Stimulated activated CD8-positive, alpha-beta memory T cell treated with anti-CD3 and anti-CD28 coated beads, Interleukin-12 subunit alpha, Interleukin-12 subunit beta, amount 100 ng/mL, for 1 hour (primary cell): ENCODE results near the gene GLTPD2.

Source experiments
- DNase-seq: peaks from one replicate; pipeline ENCODE4 v3.0.0-alpha.2; 2020; ENCODE audit warnings: low read depth

The GLTPD2 gene

DNA sequence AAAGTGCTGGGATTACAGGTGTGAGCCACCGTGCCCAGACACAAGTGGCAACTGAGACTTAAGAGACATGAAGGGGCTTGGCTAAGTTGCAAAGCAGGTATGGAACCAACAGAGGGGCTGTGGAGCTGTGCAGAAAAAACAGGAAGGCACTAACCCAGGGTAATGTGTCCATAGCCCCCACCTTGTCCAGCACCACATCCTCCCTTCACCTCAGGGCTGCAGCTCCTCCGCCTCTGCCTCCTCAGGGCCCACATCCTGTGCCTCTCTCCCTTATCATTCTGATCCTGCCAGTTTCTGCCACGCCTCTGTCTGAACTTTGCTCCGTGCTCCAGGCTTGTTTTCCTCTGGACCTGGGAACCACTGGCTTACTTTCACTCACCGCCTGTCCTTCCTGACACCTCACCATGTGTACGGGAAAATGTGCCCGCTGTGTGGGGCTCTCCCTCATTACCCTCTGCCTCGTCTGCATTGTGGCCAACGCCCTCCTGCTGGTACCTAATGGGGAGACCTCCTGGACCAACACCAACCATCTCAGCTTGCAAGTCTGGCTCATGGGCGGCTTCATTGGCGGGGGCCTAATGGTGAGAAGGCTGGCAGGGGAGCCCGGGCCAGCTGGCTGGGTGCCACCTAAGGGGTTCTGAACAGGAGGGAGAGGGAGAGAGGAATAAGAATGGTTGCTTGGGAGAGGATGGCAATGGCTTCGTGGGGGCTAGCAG is 17.1 kb upstream of the GLTPD2 start, which contains the start of gene TM4SF5:
TSS of gene TM4SF5 (plus strand) at position 368 of the 716 bp plus-strand sequence. CDS start at position 405, 37 bp downstream.
- DNase-seq, result no peak

DNA sequence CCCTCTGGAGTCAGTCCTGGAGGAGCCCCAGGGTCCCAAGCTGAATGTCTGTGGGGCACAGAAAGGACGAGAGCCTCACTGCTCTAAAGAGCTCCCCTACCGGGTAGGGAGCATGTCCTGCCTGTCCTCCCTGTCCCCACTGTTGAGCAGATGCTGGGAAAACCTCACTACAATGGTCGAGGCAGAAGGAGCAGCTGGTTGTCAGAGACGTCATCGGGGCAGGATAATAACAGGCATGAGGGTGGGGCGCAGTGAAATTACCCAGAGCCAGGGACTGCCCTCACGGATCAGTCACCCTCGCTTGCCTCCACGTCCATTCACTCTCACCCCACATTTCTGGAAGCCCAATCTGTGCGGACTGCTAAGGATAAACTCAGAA is 16.5 kb upstream of the GLTPD2 start:
- DNase-seq, result no peak

DNA sequence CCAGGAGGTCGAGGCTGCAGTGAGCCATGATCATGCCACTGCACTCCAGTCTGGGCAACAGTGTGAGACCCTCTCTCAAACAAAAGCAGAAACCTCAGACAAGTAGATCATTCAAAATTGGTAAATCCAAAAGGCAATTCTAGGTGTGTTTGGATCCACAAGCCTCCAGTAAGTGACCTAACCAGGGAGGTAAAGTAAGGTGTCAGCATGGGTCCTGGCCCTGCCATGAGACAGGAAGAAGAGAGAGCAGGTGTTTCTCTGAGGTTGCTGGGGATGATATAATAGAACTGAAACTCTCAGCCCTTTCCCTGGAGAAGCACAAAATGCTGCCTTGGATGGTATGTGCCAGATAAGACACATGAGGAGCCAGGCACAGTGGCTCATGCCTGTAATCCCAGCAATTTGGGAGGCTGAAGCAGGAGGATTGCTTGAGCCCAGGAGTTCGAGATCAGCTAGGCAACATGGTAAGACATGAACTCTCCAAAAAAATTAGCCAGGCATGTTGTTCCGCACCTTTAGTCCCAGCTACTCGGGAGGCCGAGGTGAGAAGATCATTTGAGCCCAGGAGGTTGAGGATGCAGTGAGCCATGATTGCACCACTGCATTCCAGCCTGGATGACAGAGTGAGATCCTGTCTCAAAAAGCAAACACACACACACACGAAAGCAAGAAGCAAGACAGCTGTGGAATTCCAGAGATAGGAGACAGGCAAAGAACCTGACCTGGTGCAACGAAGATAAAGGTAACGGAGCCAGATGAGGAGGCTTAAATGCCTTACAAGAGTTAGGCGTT is 10.6 kb upstream of the GLTPD2 start:
- DNase-seq, result no peak

DNA sequence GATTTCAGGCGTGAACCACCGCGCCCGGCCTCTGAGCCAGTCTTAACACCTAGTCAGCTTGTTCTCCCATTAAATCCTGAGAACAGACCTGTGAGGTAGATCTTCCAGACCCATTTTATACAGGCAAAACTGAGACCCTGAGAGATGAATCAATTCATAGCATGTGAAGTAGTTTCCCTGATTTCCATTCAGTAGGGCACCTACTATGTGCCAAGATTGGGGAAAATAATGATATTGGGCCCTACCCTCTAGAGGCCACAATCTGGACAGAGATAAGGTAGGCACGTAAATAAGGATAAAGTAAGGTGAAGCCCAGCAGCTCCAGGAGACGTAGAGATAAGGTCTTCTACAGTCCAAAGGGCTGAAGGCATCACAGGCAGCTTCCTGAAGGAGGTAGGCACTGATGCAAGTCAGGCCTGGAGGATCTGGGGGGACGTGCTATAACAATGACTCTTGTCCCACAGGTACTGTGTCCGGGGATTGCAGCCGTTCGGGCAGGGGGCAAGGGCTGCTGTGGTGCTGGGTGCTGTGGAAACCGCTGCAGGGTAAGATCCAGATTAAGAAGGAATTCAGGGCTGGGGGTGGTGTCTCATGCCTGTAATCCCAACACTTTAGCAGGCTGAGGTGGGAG is 8.3 kb upstream of the GLTPD2 start:
- DNase-seq, result no peak

DNA sequence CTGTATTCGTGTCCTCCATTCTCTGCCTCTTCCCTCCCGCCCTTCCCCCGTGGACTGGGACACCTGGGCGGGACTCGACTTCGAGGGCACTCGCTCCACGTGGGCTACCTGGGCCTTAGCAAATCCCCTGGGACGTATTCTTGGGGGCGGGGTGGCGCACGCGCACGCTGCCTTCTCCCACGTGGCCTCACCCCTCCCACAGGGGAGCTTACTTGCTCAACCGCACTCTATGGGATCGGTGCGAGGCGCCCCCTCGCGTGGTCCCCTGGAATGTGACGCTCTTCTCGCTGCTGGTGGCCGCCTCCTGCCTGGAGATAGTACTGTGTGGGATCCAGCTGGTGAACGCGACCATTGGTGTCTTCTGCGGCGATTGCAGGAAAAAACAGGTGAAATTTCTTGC is 6.1 kb upstream of the GLTPD2 start:
- no peak for DNase-seq

DNA sequence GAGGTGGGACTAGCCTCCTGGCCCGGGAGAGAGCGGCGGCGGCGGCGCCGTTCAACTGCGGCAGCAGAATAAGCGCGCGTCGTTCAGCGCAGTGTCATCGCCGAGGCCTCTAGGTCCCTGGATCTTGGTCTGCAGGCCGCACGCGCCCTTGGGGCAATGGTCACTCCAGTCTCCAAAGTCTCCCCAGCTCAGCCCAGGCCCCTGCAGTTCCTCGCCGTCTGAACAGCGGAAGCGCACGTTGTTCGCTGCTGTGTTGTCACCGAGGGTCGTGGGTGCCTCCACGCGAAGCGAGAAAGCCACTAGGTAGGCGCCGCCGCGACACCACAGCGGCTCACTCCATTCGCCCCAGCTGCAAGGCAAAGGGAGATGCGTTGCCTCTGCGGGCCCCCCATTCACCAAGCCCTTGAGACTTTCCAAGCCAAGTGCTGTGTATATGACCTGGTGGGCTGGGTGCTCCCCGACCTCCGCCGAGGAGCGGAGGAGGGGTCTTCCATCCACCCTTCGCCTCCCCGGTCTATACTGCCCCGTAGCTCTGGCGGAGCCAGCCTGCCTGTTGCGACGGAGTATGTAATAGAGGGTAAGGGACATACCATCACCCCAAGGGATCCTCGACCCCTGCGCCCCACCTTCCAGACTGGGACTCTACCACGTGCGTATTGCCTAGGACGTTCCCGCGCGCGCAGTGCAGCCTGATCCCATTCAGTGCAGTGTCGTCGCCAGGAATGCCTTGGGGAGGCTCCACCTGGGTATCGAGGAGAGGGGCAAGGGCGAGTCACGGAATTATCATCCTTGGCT is 3.3 kb upstream of the GLTPD2 start:
- DNase-seq, result no peak

DNA sequence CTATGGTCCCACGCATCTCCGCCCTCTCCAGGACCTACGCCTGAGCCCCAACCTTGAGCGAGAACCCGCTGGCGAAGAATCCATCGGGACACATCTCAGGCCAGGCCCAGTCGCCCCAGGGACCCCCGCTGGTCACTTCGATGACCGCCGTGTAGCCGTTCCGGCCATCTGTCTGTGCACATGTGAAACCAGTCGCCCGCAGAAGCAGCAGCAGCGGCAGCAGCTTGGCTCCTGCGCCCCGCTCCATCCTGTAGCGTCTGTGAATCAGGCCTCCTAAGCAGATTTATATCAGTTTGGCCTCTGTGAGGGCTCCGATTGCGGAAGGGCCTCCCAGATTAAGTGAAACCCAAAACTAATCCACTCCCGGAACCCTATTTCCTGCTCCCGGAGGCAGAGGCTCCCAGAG is 2.7 kb upstream of the GLTPD2 start, which contains the start of gene VMO1:
TSS of gene VMO1 (minus strand) at position 259 of the 406 bp plus-strand sequence. CDS start at position 247, 12 bp downstream.
- no peak for DNase-seq

DNA sequence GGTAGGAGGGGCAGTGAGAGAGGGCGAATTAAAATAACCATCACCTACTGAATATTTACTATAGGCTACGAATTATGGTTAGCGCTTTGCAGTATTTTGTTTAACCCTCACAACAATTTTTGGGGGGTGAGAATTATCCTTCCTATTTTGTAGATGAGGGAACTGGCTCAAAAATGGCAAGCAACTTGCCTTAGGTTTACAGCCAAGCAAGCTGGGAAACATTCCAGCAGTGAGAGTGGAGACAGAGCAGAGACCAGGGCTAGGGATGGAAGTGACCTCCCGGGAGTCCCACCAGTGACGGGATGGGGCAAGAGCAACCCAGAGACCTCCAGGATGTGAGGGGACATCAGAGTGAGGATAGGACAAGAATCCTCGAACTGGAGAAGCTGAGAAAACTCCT is 2.2 kb upstream of the GLTPD2 start:
- no peak for DNase-seq

DNA sequence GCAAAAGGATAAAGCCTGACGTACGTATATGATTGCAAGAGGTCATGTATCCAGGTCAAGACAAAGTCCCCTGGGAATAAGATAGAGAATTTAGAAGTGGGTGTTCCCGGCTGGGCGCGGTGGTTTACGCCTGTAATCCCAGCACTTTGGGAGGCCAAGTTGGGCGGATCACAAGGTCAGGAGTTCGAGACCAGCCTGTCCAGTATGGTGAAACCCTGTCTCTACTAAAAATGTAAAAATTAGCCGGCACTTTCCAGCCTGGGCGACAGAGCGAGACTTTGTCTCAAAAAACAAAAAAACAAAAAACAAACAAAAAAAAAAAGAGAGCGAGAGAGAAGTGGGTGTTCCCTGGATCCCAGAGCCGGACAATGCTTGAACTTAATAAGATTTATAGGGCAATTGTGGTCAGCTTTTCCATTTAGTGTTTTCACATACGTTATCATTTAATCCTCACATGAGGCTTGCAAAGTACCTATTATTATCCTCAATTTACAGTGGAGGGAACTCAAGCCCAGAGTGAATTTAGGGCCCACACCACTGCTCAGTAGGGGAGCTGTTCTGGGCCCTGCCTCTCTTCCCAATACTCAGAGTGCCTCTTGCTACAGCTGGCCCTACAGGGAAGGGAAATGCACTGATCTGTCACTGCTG is 481 bp upstream of the GLTPD2 start:
- no peak for DNase-seq

DNA sequence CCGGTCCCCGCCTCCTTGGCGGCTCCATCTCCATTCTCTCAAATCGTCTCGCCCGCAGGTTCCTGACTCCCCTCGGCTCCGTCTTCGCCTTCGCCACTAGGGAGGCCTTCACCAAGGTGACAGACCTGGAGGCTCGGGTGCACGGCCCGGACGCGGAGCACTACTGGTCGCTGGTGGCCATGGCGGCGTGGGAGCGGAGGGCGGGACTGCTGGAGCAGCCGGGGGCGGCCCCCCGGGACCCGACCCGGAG is 862 bp downstream of the GLTPD2 start:
- DNase-seq, result no peak

DNA sequence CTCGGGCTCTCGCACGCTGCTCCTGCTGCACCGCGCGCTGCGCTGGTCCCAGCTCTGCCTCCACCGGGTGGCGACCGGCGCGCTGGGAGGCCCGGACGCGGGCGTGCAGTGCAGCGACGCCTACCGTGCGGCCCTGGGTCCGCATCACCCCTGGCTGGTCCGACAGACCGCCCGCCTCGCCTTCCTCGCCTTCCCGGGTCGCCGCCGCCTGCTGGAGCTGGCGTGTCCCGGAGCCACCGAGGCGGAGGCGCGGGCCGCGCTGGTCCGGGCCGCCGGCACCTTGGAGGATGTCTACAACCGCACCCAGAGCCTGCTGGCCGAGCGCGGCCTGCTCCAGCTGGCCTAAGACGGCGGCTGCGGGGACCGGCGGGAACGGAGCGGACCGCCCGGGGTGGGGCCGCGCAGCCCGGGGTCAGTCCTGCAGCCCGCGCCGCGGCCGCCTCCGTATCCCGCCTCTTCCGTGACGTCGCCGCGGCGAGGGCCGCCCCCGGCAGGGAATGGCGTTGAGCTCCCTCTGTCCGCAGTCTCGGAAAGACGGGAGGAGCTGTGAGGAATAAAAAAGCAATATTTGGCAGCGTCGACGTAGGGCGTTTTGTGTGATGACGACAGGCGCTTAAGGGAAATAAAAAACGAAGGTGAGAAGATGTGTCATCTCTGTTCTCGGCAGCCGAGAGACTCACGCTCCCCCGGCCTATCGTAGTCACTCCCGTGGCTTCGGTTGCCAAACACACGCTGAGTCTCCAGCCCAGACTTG is 1.4 kb downstream of the GLTPD2 start:
- DNase-seq, result peak; percentile 59

DNA sequence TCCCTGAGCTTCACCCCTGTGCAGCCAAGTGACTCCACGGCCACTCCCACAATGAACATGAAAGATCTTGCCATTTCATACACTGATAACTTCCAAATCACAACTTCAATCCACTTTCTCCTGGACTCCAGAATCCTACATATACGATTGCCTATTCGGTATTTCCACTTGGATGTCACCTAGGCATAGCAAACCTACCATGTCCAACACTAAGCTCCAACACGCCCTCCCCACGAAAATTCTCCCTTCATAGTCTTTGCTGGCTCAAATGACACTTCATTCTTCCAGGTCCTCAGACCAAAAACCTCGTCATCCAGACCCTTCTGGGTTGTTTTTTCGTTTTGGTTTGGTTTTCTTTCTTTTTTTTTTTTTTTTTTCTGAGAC is 1.9 kb downstream of the GLTPD2 start:
- no peak for DNase-seq

DNA sequence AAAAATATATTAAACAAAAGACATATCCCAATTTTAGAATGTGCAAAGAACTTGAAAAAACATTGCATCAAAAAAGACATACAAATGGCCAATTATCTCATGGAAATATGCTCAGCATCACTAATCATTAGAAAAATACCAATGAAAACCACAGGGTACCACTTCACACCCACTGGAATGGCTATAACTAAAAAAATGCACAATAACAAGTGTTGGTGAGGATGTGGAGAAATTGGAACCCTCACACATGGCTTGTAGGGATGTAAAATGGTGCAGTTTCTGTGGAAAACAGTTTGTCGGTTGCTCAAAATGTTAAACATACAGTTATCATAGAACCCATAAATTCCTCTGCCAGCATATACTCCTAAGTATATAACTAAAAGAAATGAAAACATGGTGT is 6.4 kb downstream of the GLTPD2 start:
- no peak for DNase-seq

DNA sequence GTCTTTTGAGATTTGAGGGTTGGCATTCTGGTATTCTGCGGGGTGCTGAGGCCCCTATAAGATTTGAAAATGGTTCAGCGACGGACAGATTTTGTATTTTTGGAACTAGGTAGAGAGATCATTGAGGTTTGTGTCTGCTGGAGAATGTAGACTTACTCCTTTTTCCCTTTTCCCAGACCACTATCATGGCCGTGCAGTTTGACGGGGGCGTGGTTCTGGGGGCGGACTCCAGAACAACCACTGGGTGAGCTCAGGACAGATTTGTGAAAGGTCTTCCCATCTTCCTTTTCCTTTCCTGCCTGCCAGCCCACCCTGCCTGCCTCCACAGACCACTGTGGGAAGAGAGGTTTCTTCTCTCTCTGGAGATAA is 7.8 kb downstream of the GLTPD2 start:
- DNase-seq, result no peak

DNA sequence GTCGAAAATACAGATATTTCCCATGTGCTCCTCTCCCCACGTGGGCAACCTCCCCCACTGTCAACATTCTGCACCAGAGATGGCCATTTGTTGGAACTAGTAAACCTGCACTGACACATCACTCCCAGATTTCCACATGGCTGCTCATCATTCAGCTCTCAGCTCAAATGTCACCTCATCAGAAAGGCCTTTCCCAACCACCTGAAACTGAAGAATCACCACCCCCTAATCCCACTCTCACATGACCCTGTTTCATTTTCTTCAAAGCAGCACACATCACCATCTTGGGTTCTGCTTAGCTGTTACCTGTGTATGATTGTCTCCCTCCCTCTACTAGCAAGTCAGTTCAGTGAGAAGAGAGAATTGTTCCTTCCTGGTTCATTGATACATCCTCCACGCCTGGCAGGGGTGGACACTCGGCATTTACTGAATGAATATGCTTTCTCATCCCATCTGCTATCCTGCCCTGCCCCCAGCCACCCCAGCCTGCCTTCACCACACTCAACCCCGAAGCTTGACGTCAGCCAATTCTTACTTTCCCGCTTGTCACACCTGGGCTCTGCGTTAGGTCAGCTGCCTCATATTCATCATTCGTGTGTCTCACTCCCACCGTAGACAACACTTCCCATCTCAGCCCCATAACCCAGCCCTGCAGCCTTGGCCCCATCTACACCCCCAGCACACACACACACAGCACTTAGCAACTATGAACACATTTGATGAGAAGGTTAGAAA is 11.9 kb downstream of the GLTPD2 start:
- no peak for DNase-seq

DNA sequence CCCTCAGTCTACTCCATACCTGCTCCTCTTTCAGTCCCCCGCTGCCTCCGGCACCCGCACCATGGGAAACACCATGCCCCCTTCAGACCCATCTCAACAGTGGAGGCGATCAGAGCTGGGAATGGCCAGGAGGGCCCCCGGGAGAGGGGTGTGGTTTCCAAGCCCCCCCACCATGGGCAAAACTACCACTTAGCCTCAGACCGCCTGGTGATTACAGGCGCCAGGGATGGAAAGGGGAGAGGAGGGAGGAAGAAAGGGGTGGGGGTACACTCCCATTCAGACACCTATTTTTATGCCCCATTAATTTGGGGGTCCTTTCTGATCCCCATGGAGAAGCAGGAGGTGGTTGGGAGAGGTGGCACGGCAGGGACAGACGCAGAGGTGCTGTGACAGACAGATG is 13.5 kb downstream of the GLTPD2 start, which contains the start of gene C17orf114:
TSS of gene C17orf114 (minus strand) at position 101 of the 400 bp plus-strand sequence.
- DNase-seq, result no peak

DNA sequence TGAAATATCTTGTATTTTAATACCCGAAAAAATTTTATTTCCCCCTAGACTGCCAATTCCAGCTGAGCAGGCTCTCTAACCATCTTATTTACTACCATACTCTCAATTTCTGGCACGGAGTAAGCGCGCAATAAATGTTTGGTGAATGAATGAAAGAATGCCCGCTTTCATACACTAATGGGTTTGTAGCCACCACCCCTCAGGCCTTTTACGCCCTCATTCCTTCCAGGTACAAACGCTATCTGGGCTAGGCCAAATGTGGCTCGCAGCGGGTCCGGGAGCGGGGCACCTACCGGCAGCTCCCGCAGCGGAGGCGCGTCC is 17.7 kb downstream of the GLTPD2 start:
- DNase-seq, result no peak

DNA sequence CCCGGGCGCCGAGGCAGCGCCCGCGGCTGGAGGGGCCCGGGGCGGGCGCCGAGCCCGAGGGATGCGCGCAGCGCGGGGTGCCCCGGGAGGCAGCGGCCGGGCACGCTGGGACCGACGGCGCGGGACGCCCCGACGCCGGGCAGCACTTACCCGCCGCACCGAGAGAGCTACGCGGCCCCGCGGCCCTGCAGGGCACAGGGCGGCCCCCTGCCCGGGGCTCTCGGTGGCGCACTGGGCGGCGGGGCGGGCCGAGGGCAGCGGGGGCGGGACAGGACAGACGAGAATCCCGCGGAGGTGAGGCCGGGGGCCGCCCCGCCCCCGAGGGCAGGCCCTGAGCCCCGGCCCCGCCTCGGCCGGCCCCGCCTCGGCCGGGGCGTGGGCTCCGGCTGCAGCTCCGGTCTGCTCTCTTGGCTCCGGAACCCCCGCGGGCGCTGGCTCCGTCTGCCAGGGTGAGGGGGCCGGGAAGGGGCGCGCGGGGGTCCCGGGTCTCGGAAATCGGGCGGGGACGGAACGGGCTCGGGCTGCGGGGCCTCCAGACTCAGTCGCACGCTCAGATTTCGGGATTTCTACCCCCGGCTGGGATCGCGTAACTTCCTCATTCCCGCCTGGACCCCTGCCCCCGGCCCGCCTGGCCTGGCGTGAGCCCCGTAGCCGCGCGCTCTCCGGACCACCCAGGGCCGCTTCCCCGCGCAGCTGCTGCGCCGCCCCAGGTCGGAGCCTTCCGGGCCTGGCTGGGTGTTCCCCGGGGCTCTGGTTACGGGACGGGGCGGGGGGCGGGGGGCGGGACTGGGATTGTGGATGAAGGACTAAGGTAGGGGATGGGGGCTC is 18.2 kb downstream of the GLTPD2 start, which contains the start of gene PLD2:
TSS of gene PLD2 (plus strand) at position 376 of the 828 bp plus-strand sequence. CDS start 621 bp downstream, outside the sequence.
- peak; percentile 71 for DNase-seq

DNA sequence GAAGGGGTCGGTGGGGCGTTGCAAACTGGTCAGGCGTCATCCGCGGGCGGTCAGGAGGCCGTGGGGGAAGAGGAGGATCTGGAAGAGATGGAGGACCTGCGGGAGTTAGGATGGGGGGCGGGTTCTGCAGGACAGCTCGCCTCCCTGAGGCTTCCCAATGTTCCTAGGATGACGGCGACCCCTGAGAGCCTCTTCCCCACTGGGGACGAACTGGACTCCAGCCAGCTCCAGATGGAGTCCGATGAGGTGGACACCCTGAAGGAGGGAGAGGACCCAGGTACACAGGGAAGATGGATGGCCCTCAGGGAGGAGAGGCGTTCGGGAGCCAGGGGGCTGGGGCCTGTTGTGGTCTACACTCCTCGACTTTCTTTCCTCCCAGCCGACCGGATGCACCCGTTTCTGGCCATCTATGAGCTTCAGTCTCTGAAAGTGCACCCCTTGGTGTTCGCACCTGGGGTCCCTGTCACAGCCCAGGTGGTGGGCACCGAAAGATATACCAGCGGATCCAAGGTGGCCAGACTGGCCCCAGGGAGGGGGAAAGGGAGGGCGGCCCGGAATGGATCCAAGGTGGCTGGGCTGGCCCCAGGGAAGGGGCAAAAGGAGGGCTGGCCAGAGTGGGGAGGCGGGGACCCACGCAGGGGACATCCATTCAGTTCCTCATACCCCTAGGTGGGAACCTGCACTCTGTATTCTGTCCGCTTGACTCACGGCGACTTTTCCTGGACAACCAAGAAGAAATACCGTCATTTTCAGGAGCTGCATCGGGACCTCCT is 19.0 kb downstream of the GLTPD2 start:
- no peak for DNase-seq
